ENCODE data around the gene JAZF1.

- TF ChIP-seq PATZ1 (CRISPR knock-in tag; IDR thresholded peaks at IDR 0.05; ENCODE audit: borderline replicate concordance) (no peak), ZC3H10 (CRISPR knock-in tag; IDR thresholded peaks at IDR 0.05) (no peak), ESRRG (CRISPR knock-in tag; IDR thresholded peaks at IDR 0.05) (no peak), PPARA (CRISPR knock-in tag; IDR thresholded peaks at IDR 0.05; ENCODE audit: borderline replicate concordance) (no peak), ZNF70 (CRISPR knock-in tag; IDR thresholded peaks at IDR 0.05) (no peak)
Observed at GRCh38 chr7:28137463-28137862, 43.1 kb downstream of the JAZF1 start.
